RKO (cell line): ENCODE data around the gene CXXC5.
A peak's percentile ranks its signal among the peaks of the same experiment; 100 is the strongest.
"Not testable (repeated sequence)": the region's sequence is repeated elsewhere in the genome, so short reads cannot be mapped to it uniquely, and the experiment has no call there.

Experiments used
- DNase-seq: peaks from one replicate; pipeline ENCODE4 v3.0.0-alpha.2; 2016; ENCODE audit warnings: low spot score

CXXC5 gene

DNA sequence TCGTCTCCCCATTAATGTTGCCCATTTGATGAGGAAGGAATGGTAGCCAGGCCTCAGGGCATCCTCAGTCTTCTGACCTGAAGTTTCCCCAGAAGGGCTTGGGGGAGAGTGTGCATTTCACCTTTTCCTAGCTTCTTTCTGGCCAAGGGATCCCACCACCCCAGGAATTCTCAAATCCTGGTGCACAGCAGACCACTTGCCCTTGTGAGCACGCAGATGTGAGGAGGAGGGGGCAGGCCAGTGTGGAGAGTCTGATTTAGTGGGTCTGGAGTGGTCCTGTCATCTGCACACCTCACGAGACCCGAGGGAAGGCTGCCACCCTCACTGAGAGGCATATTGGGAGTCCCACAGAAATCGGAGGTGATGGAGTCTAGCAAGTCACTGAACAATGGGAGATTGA is 64.3 kb downstream of the CXXC5 start:
- DNase-seq = no peak

DNA sequence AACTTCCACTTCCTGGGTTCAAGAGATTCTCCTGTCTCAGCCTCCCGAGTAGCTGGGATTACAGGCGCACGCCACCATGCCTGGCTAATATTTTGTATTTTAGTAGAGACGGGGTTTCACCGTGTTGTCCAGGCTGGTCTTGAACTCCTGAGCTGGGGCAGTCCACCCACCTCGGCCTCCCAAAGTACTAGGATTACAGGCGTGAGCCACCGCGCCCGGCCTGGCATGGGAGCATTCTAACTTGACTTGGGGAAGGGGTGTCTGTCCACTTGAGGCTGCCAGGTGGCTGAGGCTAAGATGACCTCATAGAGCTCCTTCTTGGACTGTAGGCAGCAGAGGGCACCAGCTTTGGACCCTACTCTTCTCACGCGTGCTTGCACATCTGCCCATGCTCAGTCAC is 65.7 kb downstream of the CXXC5 start:
- DNase-seq = not testable (repeated sequence)

DNA sequence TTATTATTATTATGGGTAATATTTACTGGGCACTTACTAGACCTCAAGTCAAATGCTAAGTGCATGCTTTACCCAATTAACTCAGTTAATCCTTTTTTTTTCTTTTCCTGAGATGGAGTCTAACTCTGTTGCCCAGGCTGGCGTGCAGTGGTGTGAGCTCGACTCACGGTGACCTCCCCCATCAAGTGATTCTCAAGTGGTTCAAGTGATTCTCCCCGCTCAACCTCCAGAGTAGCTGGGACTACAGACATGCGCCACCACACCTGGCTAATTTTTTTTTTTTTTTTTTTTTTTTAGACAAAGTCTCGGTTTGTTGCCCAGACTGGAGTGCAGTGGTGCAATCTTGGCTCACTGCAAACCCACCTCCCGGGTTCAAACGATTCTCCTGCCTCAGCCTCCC is 69.1 kb downstream of the CXXC5 start:
- no peak for DNase-seq

DNA sequence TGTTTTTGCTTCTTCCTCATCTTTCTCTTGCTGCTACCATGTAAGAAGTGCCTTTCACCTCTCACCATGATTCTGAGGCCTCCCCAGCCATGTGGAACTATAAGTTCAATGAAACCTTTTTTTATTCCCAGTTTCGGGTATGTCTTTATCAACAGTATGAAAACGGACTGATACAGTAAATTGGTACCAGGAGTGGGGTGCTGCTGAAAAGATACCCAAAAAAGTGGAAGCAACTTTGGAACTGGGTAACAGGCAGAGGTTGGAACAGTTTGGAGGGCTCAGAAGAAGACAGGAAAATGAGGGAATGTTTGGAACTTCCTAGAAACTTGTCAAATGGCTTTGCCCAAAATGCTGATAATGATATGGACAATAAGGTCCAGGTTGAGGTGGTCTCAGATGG is 70.3 kb downstream of the CXXC5 start:
- not testable (repeated sequence) for DNase-seq

DNA sequence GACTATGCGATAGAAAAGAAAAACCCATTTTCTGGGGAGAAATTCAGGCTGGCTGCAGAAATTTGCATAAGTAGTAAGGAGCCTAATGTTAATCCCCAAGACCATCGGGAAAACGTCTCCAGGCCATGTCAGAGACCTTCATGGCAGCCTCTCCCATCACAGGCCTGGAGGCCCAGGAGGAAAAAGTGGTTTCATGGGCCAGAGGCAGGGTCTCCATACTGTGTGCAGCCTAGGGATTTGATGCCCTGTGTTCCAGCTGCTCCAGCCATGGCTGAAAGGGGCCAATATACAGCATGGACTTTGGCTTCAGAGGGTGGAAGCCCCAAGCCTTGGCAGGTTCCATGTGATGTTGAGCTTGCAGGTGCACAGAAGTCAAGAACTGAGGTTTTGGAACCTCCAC is 71.8 kb downstream of the CXXC5 start:
- DNase-seq = not testable (repeated sequence)

DNA sequence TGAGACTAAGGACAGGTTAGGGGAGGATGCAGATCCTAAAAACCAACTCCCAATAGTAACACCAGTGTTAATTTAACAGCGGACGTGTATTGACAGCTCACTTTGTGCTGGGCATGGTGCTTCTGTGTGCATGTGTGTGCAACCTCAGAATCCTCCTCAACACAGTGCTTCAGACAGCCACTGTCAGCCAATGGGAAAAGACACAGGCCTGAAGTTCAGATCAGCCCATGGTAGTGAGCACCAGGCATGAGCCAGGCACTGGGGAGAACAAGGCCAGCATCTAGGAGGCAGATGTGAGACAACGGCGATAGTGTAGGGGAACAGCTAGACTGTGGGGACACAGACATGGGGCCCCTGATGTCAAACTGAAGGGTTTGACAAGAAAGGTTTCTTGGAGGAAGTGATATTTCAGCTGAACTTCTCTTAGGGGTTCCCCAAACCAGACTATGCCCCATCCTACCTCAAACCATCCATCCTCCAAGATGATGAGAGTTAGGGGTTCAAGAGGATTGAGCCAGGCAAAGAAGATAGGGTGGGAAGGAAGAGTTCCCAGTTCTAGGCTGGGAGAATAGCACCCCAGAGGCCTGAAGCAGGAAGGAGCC is 75.9 kb downstream of the CXXC5 start:
- no peak for DNase-seq

DNA sequence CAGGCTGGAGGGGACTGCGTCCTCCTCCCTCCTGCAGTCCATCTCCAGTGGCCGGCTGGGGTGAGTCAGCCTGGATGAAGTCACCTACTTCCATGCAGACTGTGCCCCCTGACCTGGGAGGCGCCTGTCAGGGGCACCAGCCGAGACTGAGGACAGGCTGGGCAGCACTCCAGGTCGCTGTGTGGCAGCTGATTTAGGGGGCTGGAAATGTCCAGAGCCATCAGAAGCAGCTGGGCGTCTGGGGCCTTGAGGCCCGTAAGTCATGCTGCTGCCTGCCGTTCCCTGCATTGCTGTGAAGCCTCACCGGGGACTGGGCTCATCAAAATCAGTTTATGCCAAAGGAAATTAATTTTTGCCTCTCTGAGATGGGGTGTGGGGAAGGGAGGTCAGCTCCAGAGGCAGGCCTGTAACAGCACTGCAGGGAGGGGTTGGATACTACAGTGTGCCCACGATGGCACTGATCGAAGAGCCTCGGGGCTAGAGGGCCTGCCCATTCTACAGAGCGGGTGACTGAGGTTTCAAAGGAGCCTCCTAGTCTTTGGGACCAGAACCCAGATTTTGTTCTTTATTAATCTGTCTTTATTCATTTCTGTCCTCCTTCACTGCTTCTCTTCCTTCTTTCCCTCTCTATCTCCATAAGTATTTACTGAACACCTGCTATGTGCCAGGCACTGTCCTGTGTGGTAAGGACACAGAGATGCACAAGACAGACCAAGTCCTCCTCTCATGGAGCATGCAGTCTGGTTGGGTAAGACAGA is 77.1 kb downstream of the CXXC5 start:
- DNase-seq = peak; percentile 60

DNA sequence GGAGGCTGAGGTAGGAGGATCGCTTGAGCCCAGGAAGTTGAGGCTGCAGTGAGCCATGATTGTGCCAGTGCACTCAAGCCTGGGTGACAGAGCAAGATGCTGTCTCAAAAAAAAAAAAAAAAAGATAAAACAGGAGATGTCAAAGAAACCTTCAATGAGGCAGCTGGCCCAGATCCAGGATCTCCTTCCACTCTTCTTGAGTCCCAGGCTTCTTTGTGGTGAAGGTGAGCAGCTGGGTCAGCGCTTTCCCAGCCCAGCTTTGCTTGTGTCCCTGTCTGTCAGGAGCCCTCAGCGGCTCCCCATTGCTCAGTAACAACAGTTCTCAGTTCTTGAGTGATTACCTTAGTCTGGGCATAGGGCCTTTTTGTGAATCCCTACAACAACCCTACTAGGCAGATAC is 78.1 kb downstream of the CXXC5 start:
- no peak for DNase-seq

DNA sequence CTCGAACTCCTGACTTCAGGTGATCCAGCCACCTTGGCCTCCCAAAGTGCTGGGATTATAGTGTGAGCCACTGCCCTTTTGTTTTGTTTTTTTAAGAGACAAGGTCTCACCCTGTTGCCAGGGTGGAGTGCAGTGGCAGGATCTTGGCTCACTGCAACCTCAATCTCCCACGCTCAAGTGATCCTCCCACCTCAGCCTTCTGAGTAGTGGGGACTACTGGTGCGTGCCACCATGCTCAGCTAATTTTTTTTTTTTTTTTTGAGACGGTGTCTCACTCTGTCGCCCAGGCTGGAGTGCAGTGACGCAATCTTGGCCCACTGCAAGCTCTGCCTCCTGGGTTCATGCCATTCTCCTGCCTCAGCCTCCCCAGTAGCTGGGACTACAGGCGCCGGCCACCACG is 79.5 kb downstream of the CXXC5 start:
- DNase-seq = not testable (repeated sequence)

DNA sequence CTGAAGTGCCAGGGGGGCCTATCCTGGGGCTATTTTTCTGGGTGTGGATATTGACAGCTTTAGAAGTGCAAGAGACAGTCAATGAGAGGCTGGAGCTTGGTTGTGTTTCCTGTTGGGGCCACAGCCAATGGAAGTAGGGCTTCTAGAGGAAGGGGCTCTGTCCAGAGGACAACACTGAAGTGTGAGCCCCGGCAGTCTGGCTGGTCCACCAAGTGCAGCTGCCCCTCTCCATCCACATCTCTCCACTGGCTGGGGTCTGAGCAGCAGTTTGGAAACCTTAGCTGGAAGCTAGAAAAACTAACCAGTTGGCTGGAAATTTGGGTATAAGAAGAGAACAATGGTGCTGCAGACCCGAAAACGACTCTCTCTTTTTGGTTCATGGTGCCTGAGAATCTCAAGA is 83.1 kb downstream of the CXXC5 start:
- DNase-seq = no peak

DNA sequence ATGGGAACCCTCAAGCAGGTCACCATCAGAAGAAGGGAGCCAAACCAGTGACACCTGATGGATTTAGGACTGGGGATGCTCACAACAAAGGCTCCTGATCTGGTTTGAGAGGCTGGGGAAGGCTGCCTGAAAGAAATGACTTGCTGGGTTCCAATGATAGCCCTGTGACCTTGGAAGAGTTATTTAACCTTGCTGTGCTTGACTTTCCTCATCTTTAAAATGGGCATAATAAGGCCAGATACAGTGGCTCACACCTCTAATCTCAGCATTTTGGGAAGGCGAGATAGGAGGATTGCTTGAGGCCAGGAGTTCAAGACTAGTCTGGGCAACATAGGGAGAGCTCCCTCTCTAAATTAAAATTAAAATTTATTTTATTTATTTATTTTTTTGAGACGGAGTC is 83.9 kb downstream of the CXXC5 start:
- no peak for DNase-seq

DNA sequence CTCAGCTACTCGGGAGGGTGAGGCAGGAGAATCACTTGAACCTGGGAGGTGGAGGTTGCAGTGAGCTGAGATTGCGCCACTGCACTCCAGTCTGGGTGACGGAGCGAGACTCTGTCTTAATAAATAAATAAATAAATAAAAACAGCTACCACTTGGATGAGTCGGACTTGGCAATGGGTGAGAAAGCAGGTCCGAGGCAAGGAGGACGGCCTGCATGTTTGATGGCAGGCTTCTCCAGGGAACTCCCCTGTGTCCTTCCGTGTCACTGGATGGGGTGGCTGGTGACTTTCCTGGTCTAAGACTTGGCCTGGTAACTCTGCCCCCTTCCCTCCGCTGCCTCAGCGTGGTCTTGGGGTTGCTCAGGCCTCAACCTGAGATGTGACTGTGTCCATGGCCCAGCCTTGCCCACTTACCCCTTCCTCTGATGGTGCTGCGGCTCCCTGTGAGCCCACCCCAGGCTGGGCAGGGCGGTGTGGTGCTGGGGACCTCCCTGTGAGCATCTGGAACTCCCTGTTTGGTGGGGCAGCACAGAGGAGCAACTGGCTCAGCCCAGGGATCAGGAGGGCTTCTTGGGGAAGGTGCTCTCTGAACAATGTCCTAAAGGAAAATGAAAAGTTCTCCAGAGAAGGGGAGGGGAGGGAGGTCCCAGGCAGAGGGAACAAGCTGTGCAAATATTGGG is 85.0 kb downstream of the CXXC5 start:
- no peak for DNase-seq
